ENCODE results near the gene PSAT1.

PSAT1 gene

GRCh38 chr9:78316166-78316892 lies 19.4 kb downstream of the PSAT1 start:
- no peak for DNase-seq (ENCODE audit: low read depth in 2 of 2)

- no peak for DNase-seq (ENCODE audit: low read depth in 2 of 2)
Measured at GRCh38 chr9:78319197-78320029, 22.5 kb downstream of the PSAT1 start.

GRCh38 chr9:78320030-78320693 lies 23.2 kb downstream of the PSAT1 start:
- no peak for DNase-seq (ENCODE audit: low read depth in 2 of 2)

GRCh38 chr9:78320875-78321496 lies 24.1 kb downstream of the PSAT1 start:
- DNase-seq (ENCODE audit: low read depth in 2 of 2) = no peak

GRCh38 chr9:78321505-78321904 lies 24.6 kb downstream of the PSAT1 start:
- DNase-seq (ENCODE audit: low read depth in 2 of 2) = no peak

GRCh38 chr9:78324068-78324650 lies 27.2 kb downstream of the PSAT1 start:
- no peak for DNase-seq (ENCODE audit: low read depth in 2 of 2)

GRCh38 chr9:78324682-78325081 lies 27.8 kb downstream of the PSAT1 start:
- DNase-seq (ENCODE audit: low read depth in 2 of 2) = no peak

- DNase-seq (ENCODE audit: low read depth in 2 of 2) = no peak
Measured at GRCh38 chr9:78325343-78325742, 28.4 kb downstream of the PSAT1 start.

- DNase-seq (ENCODE audit: low read depth in 2 of 2) = no peak
Measured at GRCh38 chr9:78325846-78326360, 29.0 kb downstream of the PSAT1 start.

GRCh38 chr9:78326564-78326963 lies 29.6 kb downstream of the PSAT1 start:
- no peak for DNase-seq (ENCODE audit: low read depth in 2 of 2)

- no peak for DNase-seq (ENCODE audit: low read depth in 2 of 2)
Measured at GRCh38 chr9:78332381-78332780, 35.5 kb downstream of the PSAT1 start.

GRCh38 chr9:78348848-78349247 lies 51.9 kb downstream of the PSAT1 start:
- DNase-seq (ENCODE audit: low read depth in 2 of 2) = no peak

GRCh38 chr9:78351816-78352215 lies 54.9 kb downstream of the PSAT1 start:
- no peak for DNase-seq (ENCODE audit: low read depth in 2 of 2)

- DNase-seq (ENCODE audit: low read depth in 2 of 2) = no peak
Measured at GRCh38 chr9:78354324-78354973, 57.5 kb downstream of the PSAT1 start.

GRCh38 chr9:78354989-78355388 lies 58.1 kb downstream of the PSAT1 start:
- no peak for DNase-seq (ENCODE audit: low read depth in 2 of 2)

- no peak for DNase-seq (ENCODE audit: low read depth in 2 of 2)
Measured at GRCh38 chr9:78356634-78357033, 59.7 kb downstream of the PSAT1 start.

- DNase-seq (ENCODE audit: low read depth in 2 of 2) = no peak
Measured at GRCh38 chr9:78357165-78357873, 60.4 kb downstream of the PSAT1 start.

GRCh38 chr9:78358329-78359051 lies 61.6 kb downstream of the PSAT1 start:
- DNase-seq (ENCODE audit: low read depth in 2 of 2) = no peak

GRCh38 chr9:78363221-78363620 lies 66.3 kb downstream of the PSAT1 start:
- DNase-seq (ENCODE audit: low read depth in 2 of 2) = no peak
